Suppressor macrophage (primary cell): ENCODE data around the gene LONP2.
A peak's percentile ranks its signal among the peaks of the same experiment; 100 is the strongest.
"Not testable (repeated sequence)": the region's sequence is repeated elsewhere in the genome, so short reads cannot be mapped to it uniquely, and the experiment has no call there.

Experiments used
- DNase-seq, 4 experiments: peaks; one replicate each; pipeline ENCODE4 v3.0.0-alpha.2; 2020 to 2022

Gene LONP2

DNA sequence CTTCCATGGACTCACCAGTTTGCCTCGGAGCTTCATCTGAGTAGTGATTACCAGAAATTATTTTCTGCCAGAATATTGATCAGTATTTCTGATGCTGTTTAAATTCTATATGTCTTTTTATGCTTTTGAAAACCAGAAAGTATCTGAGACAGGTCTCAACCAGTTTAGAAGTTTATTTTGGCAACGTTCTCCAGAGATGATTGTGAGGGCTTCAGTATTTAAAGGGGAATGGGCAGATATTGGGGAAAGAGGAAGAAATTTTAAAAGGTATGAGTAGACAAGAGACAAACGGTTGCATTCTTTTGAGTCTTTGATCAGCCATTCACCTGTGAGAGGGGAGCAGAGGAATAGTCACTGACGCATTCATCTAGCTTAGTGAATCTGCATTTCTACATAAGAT is 47.7 kb downstream of the LONP2 start:
- no peak for DNase-seq

DNA sequence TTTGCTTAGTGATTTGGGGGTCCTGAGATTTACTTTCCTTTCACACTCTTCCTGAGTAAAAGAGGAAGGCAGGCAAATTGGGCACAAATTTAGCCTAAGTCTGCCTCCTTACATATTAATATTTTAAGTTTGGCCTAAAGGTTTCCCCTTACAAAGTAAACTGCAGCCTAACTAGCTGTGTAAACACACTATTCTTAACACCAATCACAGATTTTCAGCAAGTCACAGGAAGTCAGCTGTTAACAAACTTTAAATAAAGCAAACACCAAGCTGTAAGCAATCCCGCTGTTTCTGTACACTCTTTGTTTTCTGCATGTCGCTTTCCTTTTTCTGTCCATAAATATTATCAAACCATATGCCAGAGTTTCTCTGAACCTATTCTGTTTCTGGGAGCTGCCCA is 48.4 kb downstream of the LONP2 start:
- DNase-seq, result no peak

DNA sequence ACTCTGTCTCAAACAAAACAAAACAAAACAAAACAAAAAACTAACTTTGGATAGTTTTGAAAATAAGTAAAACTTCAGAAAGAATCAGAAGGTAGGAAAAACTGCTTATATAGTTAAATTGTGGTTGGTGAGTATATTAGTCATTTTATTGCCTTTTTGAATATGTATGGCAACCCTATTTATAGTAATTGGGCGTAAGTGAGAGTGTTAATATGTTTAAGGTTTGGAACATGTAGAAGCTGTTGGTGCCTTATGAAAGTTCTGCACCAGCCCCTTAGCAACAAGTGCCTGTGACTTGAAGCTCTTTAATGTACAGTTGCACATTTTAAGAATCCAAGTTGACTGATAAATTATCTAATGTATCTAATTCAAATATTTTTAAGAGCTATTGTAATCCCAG is 50.6 kb downstream of the LONP2 start:
- DNase-seq, result no peak

DNA sequence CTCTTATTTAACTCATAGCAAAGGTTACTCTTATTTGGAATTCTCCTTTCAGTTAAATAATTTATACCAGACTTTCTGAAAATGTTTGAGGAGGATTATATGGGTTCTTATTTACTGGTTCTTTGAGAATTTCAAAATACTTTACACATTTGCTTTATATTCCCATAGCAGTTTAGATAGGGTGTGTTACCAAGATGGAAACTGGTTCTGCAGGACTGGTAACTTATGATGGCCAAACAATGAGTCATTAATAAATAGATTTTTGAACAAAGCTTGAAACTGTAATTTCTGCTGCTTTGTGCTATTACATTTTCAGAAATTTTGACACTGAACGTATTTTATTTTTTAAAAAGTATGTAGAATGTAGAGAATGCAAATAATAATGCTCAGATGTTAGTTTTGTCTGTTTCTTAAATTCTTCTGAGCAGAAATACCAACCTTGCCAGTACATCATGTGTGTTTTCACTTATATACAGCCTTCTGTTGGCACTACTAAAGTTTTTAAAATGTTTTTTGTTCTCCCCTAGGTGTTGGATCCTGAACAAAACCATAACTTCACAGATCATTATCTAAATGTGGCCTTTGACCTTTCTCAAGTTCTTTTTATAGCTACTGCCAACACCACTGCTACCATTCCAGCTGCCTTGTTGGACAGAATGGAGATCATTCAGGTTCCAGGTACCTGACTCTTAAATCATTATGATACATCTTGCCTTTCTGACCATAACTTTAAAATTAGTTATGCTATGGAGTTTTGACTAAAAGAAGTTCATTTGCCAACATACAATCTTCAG is 51.6 kb downstream of the LONP2 start:
- no peak for DNase-seq

DNA sequence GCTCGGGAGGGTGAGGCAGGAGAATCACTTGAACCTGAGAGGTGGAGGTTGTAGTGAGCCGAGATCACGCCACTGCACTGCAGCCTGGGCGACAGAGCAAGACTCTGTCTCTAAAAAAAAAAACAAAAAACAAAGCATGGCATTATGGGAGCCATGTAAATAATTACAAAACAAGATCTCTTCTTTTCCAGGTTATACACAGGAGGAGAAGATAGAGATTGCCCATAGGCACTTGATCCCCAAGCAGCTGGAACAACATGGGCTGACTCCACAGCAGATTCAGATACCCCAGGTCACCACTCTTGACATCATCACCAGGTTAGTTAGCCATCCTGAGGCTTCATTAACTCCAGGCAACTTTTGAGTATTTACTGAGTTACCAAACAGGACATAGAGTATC is 55.4 kb downstream of the LONP2 start:
- DNase-seq, result no peak

DNA sequence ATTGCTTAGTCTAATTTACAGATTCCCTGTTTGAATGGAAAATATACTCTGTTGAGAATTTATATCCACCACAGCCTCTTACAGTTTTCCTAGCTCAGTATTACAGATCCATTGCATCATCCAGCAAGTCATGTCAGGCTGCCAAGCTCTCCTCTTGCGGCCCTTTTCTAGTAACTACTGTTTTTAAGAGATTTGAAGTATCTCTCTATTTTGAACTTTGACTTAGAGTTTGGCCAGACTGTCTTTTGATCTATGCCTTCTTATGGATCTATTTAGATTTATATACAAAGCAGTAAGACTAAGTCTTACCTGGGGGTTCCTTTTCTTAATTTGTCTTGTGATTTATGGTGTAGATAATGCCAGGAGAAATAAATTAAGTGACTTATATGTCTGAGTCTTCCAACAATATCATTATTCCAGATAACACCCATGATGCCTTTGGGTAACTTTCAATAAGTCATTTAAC is 56.3 kb downstream of the LONP2 start:
- DNase-seq, result peak in 1 of 4 experiments; percentile 19

DNA sequence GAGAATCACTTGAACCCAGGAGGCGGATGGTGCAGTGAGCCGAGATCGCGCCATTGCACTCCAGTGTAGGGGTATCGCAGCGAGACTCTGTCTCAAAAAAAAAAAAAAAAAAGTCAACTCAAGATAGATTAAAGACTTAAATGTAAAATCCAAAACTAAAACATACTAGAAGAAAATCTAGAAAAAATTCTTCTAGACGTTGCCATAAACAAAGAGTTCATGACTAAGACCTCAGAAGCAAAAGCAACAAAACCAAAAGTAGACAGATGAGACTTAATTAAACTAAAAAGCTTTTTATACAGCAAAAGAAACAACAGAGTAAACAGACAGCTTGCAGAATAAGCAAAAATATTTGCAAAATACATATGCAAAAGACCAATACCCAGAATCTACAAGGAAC is 64.4 kb downstream of the LONP2 start:
- no peak for DNase-seq

DNA sequence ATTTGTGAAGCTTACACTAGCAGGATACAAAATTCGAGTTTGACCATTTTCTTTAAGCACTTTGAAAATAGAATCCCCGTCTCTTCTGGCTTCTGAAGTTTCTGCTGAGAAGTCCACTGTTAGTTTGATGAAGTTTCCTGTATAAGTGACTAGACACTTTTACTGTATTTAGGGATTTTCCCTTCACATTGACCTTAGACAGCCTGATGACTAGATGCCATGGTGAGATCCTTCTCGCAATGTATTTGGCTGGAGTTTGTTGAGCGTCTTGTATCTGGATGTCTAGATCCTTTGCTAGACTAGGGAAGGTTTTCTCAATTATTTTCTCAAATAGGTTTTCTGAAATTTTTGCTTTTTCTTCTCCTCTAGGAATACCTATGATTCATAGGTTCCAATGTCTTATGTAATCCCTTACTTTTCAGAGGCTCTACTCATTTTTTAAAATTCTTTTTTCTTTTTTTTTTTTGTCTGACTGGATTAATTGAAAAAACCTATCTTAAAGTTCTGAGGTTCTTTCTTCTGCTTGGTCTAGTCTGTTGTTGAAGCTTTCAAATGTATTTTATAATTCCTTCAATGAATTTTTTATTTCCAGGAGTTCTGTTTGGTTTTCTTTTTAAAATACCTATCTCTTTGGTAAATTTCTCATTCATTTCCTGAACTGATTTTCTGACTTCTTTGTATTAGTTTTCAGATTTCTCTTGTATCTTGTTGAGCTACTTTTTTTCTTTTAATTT is 67.0 kb downstream of the LONP2 start:
- DNase-seq, result peak in 1 of 4 experiments; percentile 5

DNA sequence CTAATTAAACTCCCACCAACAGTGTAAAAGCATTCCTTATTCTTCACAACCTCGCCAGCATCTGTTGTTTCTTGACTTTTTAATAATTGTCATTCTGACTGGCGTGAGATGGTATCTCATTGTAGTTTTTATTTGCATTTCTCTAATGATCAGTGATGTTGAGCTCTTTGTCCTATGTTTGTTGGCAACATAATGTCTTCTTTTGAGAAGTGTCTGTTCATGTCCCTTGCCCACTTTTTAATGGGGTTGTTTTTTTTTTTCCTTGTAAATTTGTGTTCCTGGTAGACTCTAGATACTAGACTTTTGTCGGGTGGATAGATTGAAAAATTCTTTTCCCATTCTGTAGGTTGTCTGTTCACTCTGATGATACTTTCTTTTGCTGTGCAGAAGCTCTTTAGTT is 69.8 kb downstream of the LONP2 start:
- DNase-seq, result not testable (repeated sequence)

DNA sequence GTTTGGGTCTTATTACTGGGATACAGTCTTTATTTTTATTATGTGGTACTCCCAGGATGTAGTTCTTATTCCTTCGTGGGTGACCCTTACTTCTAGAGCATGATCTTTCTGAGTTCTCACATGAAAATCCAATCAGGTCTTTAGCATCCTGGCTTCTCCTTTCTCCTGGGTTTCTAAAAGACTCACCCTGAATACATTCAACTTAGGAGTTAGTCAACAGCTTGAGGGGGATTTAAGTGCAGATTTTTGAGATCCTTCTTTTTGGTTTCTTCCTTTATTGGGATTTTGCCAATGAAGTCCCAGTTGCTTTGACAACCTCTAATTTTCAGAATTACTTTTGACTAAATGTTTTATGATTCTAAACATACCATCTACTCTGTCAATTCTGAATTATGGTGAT is 72.9 kb downstream of the LONP2 start:
- DNase-seq, result peak in 3 of 4 experiments; percentile 17 to 50 (median 33)

DNA sequence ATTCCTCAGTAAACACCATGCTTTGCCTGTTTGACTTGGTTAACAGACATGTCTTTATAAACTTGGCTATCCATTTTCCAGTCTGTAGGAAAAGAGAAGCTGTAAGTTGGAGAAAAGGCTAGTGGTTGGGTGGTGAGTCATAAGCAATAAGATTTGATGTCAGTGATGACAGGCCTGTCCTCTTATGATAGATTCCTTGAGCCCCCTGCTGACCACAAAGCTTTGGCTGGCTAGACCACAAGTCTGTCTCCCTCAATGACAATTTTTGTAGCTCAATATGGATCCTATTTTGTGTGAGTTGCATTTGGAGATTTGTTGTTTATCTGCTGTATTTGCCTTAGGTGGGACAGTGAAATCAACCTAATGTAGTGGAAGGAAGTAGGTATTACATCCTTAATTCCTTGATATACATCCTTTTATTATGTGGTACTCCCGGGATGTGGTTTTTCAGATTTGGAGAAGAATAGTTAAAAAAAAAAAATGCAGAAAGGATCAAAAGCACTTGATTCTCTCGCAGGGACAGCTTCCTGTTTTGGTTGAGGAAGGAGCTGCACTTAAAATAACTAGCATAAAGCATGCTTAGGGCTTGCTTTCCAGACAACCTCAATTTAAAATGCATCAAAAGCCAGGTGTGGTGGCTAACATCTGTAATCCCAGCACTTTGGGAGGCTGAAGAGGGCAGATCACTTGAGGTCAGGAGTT is 73.7 kb downstream of the LONP2 start:
- peak; percentile 71 to 90 (median 80) for DNase-seq

DNA sequence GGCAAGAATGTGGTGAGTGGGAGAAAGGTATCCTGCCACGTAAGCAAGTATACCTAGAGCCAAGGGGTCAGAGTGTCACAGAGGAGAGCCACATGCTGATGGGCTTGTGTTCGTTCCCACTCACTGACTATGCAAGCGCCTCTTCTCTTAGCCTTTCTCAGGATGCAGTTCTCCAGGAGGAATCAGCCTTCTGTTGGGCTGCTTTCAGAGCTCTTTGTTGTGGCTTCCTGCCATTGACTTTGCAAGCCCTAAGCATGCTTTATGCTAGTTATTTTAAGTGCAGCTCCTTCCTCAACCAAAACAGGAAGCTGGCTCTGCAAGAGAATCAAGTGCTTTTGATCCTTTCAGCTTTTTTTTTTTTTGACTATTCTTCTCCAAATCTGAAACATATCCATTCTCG is 74.5 kb downstream of the LONP2 start:
- DNase-seq, result peak; percentile 74 to 91 (median 84)

DNA sequence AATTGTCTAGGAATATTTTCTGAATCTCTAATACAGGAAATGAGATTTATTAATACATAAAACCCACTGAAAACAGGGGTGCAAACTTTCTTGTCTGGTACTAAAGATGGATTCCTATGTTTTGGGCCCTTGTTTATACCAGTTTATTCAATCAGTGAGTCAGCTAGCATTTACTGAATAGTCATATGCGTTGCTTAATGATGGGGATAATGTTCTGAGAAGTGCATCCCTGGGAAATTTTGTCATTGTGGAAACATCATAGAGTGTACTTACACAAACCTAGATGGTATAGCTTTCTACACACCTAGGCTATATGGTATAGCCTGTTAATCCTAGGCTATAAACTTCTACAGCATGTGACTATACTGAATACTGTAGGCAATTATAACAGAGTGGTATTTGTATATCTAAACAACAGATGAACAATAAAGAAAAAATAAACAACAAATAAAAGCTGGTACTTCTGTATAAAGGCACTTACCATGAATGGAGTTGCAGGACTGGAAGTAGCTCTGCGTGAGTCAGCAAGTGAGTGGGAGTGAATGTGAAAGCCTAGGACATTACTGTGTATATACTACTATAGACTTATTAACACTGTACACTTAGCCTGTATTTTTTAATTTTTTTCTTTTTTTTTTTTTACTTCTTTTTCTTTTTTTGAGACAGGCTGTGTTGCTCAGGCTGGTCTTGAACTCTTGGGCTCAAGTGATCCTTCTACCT is 77.4 kb downstream of the LONP2 start:
- peak; percentile 64 to 85 (median 80) for DNase-seq

DNA sequence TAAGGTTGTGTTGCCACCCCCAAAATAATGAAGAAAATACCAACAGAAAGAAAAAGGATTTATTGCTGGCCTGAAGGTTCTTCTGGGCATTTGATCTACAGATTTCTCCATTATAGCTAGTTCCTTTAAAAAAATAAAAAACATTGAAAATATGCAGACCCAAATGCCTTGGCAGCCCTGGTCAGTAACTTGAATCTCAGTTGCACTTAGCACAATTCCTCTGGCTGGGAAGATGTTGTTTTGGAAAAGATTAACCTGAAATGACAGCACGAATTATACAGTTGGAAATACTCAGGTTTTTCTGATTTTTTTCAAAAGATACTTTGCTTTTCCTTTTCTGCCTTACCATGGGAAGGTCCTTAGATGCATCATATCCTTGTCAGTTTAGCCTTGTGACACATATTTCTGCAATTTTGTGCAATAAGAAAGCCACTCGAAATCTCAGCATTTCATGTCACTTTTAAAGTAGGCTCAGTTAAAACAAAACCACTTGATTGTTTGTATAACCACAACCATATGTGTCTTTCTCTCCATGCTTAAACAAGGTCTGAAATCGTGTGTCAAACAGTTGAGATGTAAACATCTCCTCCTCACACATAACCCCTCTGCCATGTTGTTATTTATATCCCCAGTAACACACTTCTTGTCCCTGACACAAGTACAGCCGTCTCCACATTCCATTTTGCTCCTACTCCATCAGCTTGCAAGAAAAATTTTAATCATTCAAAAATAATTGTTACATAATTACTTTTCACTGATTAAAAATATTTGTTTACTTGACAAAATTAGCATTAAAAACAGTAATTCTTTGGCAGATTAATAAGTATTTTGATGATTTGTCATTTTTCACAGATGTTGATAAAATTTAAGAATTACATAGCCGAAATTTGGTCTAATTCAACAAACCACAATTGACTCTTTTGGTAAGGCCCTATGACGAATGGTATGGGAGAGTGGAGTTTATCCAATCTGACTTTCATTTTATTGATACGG is 80.0 kb downstream of the LONP2 start:
- peak; percentile 16 to 67 (median 48) for DNase-seq

DNA sequence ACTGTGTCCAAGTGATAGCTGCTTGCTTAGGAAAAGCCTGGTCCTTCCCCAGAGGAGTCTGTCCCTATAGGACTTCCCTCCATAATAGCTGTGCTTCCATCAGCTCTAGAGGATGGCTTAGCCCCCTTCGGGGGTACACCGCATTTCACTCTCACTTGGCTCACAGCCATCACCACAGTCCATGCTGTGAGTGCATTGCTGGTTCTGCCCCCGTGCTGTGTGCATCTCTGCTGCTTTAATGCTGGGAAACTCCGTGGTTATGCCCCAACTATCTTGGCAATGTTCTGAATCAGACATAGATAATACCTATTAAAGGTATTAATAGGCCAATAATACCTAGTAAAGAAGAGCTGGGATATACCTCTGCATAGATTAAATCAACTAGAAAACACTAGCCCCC is 82.8 kb downstream of the LONP2 start:
- DNase-seq, result no peak

DNA sequence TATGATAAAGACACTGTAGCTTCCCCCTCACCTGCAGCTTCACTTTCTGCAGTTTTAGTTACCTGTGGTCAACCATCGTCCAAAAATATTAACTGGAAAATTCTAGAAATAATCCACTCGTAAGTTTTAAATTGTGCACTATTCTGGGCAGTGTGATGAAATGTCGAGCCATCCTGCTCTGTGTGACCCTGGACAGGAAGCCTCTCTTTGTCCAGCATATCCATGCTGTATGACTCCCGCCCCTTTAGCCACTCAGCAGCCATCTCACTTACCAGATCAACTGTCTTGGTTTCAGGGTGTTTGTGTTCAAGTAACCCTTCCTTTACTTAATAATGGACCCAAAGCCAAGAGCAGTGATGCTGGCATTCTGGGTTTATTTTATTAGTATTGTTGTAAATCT is 85.0 kb downstream of the LONP2 start:
- no peak for DNase-seq

DNA sequence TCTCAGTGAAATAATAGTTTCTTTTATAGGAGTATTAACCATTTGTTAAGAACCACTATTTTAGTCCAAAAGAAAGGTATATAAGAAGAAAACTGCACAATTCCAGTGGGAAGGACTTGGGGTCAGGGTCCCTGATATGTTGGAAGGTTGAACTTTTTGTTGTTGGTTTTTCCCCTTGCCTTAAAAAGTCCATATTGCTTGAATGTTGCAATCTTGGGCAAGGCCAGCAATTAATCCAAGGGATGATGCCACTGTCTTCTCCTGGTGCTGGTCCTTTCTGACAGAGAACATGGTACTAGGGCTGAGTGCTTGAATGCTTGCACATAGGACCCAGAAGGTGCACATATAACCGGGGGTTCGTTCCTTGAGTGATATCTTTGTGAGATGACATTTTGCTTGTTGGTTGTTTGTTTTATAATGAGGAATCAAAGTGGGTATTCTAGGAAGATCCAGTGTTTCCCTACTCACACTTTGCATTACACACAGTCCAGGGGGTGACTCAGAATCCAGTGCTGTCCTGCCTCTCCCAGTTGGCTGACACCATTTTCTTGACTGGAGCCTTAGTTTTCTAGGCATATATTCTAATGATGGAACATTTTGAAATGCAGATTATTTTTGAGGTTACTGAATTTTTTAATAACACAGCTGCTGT is 86.2 kb downstream of the LONP2 start:
- peak; percentile 13 to 44 (median 27) for DNase-seq

DNA sequence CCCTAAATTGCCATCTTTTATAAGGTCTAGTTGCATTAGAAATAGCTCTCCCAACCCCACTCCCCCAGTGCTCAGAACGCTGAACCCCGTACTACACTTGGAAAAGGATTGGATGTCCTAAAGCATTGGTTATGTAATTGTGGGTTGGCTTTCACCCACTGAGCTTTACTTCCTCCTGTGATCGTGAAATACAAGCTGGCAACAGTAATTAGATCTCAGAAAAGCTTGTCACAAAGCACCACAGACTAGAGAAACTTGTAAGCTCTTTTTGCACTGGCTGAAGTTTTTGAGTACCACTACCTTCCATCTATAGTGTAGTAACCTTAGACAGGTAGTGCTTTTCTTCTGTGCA is 86.7 kb downstream of the LONP2 start:
- DNase-seq, result peak; percentile 51 to 73 (median 66)

DNA sequence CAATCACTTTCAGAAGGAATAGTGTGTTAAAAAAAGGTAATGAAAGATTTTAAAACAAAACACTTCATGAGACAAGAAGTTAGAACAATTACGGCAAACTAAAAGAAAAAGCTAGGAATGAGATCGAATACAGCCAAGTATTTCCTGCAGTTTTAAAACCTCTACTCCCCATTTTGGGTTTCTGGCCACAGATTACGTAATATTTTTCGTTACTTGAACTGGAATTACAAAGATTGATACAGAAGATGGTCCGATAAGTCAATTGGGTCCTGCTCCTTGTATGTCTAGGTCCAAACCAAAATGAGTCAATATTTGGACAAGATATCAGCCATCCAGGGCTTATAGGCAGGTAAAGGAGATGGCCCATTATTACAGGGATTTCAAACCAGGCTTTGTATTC is 88.9 kb downstream of the LONP2 start:
- no peak for DNase-seq

DNA sequence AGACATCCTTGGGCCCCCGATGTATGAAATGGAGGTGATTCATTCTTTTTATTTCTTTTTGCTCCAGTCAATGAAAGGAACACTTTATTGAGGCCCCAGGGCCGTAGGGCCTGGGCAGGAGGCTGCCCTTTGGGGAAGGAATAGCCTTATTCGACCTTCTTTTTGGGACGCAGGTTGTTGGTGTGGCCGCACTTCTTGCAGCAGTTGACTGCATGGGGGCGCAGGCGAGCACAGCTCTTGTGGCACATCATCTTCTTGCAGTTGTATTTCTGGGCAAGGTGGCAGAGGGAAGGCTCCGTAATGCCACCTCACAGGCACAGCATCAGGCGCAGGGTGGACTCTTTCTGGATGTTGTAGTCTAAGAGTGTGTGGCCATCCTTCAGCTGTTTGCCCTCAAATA is 90.2 kb downstream of the LONP2 start:
- no peak for DNase-seq

DNA sequence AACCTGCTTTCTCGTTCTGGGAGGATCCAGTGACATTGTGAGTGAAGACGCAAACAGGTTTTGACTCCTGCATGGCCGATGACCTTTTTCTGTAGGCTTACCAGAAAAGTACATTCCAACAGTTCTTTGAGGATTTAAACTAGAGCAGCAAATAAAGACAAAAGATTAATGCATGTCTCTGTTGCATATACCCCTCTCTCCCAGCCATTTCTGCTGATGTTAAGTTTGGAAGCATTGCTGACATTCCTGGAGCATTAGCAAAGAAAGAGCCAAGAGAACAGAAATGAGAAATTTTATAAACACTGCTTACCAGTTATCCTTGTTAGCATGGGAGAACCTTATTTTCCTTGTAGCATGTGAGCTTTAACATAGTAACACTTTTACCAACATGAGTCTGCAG is 91.9 kb downstream of the LONP2 start:
- no peak for DNase-seq
